GM13977 (cell line): ENCODE measurements around the gene PGBD5.

Source experiments
- DNase-seq: peaks from one replicate; pipeline ENCODE4 v3.0.0; 2012; ENCODE audit warnings: low spot score
- CTCF ChIP-seq: IDR thresholded peaks from 2 replicates; pipeline ENCODE4 v1.5.1; 2012; ENCODE audit warnings: mild to moderate bottlenecking, control low read depth; ENCODE audit not compliant: insufficient read depth; ENCODE audit errors: extremely low read depth, missing control alignments
- in situ Hi-C: fragments of 300-500 bp; cut with MboI; formaldehyde crosslinking; loops from one replicate; pipeline ENCODE4 v1.12.0; 2022; ENCODE audit warnings: low sequenced_read_pairs, low pct_unique_long_range_greater_than_20kb, mixed read lengths, inconsistent platforms; ENCODE audit not compliant: unreplicated experiment

PGBD5 gene

GRCh38 chr1:230292689-230293389 lies 133.3 kb downstream of the PGBD5 start:
- no peak for DNase-seq
- in situ Hi-C loops: no loop called here
- no peak for TF ChIP-seq CTCF

DNA sequence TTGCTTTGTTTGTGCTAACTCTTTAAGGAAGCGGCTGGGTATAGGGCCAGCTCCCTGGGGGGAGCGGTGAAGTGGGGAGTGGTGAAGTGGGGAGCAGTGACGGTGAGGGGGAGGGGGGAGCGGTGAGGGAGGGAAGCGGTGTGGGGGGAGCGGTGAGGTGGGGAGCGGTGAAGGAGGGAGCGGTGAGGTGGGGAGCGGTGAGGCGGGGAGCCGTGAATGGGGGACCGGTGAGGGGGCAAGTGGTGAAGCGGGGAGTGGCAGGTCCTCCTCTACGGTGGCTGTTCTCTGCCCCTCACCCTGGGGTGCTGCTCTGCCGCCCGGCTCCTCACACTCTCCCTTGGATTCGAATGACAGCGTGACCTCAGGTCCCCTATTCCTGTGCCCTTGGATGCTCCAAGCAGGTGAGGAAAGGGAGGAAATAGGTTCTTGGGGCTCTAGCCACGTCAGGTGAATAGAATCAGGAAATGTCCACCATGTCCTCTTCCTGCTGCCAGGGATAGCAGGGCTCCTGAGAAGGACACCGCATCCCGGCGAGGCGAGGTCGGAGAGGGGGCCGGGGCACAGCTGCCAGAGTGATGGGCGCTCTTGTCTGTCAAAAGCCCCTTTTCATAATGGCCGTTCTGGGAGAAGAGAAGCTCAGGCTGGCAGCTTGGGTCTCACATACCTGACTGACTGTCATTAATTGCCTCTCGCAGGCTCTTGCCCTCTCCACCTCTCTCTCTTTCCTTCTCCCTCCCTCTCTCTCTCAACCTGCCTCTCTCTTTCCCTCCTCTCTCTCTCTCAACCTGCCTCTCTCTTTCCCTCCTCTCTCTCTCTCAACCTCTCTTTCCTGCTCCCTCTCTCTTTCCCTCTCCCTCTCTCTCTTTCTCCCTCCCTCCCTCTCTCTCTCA lies 134.2 kb downstream of the PGBD5 start:
- in situ Hi-C loops: no loop called here
- DNase-seq: no peak
- no peak for TF ChIP-seq CTCF

DNA sequence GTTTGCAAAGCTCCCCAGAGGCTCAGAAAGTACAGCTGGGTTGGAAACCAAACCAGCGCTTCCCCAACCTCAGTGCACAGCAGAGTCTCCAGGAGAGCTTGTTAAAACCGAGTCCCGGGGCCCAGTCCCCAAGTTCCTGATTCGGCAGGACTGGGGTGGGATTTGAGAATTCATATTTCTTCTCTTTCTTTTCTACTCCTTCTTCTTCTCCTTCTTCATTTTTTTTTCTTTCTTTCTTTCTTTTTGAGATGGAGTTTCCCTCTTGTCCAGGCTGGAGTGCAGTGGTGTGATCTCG lies 136.8 kb downstream of the PGBD5 start:
- DNase-seq: no peak
- no peak for TF ChIP-seq CTCF
- in situ Hi-C loops: no loop called here

GRCh38 chr1:230288641-230289349 lies 137.3 kb downstream of the PGBD5 start:
- TF ChIP-seq CTCF: no peak
- no peak for DNase-seq
- in situ Hi-C loops: no loop called here

DNA sequence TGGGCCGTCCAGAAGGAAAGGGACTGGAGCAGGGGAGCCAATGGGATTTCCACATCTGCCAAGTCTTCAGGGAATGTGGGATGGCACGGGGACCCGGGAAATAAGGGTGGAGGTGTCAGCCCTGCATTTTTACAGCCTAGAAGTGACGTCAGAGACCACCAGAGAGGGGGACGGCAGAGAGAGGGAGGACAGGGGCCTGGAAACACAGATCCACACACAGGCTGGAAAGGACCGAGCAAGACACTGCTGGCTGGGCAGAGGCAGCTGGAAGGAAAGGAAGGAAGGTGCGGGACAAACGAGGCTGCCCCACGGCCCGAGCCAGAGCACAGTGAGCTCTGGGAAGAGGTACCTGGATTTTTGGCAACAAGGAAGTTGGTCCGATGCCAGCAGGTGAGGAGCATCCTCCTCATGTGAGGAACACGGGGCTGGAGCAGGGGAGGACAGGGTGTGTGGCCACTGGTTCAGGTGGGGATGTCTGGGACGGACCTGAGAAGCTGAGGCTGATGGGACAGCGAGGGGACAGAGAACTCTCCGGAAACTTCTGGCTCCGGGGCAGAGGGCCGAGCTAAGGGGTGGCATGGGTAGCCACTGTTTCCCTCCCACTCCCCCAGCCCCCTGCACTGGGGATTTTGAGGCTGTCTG lies 138.3 kb downstream of the PGBD5 start:
- no peak for DNase-seq
- in situ Hi-C loops: no loop called here
- no peak for TF ChIP-seq CTCF

GRCh38 chr1:230286890-230287269 lies 139.3 kb downstream of the PGBD5 start:
- no peak for TF ChIP-seq CTCF
- in situ Hi-C loops: no loop called here
- no peak for DNase-seq
